CD4-positive, alpha-beta T cell treated with Interferon alpha-2 for 1 hour (primary cell): ENCODE measurements around the gene WDR70.
"Not testable (repeated sequence)": the region's sequence is repeated elsewhere in the genome, so short reads cannot be mapped to it uniquely, and the experiment has no call there.

ENCODE experiments used
- DNase-seq, 2 donors: peaks; one replicate each; pipeline ENCODE4 v3.0.0-alpha.2; 2020 to 2022

The WDR70 gene

DNA sequence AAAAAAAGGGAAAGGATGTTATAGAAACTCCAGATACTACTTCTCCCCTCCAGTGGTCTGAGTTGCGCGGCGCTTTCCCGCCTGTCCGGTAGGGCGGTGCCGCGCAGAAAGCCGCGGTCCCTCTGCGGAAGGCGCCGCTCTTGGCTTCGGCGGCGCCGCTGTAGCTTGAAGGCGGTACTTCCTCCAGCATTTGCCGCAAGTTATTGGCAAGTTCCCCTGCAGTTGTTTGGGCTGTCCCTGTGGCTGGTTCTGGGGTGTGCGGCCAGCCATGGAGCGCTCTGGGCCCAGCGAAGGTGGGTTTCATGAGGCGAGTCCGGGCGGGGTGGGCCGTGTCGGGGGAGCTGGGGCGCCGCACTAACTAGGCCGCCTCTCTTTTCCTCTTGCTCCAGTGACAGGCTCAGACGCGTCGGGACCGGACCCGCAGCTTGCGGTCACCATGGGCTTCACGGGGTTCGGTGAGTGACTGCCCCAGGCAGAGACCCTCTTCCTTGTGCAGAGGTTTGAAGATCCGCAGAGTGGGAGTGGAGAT lies at the start of gene WDR70:
TSS of gene WDR70 (plus strand) at position 219 of the 529 bp plus-strand sequence. CDS start at position 269, 50 bp downstream.
- peak; percentile 83 to 85 for DNase-seq

DNA sequence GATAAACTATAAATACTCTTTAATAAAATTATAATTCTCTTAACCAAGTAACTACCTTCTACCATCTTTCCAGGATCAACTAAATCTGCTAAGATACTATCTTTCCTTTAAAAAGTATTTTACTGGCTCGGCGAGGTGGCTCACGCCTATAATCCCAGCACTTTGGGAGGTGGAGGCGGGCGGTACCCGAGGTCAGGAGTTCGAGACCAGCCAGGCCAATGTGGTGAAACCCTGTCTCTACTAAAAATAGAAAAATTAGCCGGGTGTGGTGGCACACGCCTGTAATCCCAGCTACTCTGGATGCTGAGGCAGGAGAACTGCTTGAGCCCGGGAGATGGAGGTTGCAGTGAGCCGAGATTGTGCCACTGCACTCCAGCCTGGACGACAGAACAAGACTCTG lies 44.4 kb upstream of the WDR70 start:
- DNase-seq = not testable (repeated sequence)

DNA sequence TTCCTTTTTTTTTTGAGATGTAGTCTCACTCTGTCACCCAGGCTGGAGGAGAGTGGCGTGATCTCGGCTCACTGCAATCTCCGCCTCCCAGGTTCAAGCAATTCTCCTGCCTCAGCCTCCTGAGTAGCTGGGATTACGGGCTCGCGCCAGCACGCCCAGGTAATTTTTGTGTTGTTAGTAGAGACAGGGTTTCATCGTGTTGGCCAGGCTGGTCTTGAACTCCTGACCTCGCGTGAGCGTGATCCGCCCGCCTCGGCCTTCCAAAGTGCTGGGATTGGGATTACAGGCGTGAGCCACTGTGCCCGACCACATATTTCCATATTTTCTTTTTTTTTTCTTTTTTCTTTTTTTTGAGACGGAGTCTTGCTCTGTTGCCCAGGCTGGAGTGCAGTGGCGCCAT lies 36.4 kb upstream of the WDR70 start:
- DNase-seq = not testable (repeated sequence)

GRCh38 chr5:37355161-37355560 lies 24.0 kb upstream of the WDR70 start:
- no peak for DNase-seq

- no peak for DNase-seq
These were observed 8.6 kb upstream of the WDR70 start for GRCh38 chr5:37370550-37370863.

- peak; percentile 89 to 91 for DNase-seq
These were observed 8.0 kb upstream of the WDR70 start, which contains the start of gene NUP155 for GRCh38 chr5:37370864-37371726. TSS of gene NUP155 (minus strand) at chr5:37371106. CDS start at chr5:37370977, 129 bp downstream.

- no peak for DNase-seq
These were observed 4.0 kb upstream of the WDR70 start for GRCh38 chr5:37375091-37375490.

GRCh38 chr5:37378066-37378465 lies 1.1 kb upstream of the WDR70 start:
- DNase-seq = not testable (repeated sequence)

DNA sequence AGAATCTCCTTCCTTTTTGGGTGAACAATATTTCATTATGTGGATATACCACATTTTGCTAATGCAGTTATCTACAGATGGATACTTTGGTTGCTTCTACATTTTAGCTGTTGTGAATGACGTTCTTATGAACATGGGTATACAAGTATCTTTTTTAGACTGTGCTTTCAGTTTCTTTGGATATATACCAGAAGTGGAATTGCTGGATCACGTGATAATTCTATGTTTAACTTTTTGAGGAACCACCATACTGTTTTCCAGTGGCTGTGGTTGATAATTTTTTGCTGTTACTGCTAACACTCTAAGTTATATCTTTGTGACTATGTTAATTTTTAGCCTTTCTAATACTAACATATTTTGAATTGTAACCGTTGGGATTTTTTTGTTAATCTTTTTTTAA lies 12.5 kb downstream of the WDR70 start:
- DNase-seq = no peak

DNA sequence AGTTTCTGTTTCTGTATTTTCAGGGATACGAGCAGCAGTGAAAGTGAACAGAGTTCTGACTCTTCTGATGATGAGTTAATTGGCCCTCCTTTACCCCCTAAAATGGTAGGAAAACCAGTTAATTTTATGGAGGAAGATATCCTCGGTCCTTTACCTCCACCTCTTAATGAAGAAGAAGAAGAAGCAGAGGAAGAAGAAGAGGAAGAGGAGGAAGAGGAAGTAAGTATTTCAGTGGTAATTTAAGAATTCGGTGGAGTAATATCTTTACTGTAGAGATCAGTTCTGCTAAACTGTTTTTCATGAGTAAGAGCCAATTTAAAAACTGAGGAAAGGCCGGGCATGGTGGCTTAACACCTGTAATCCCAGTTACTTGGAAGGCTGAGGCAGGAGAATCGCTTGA lies 17.2 kb downstream of the WDR70 start:
- no peak for DNase-seq

DNA sequence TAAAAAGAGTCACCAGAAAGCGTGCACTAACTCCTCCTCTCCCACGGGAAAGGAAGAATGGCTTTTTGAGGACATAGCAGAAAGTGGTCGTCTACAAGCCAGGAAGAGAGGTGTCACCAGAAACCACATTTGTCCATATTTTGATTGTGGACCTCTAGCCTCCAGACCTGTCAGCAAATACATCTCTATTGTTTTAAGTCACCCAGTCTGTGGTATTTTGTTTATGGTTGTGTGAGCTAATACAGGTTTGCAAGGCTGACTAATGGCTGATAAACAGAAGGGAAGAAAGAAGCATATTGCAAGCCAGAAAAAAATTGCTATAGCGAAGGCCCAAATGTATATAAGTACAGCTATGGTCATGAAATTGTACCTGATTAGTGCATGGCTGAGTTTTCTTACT lies 21.4 kb downstream of the WDR70 start:
- no peak for DNase-seq

GRCh38 chr5:37412515-37412914 lies 33.4 kb downstream of the WDR70 start:
- no peak for DNase-seq

GRCh38 chr5:37415456-37415855 lies 36.3 kb downstream of the WDR70 start:
- not testable (repeated sequence) for DNase-seq

DNA sequence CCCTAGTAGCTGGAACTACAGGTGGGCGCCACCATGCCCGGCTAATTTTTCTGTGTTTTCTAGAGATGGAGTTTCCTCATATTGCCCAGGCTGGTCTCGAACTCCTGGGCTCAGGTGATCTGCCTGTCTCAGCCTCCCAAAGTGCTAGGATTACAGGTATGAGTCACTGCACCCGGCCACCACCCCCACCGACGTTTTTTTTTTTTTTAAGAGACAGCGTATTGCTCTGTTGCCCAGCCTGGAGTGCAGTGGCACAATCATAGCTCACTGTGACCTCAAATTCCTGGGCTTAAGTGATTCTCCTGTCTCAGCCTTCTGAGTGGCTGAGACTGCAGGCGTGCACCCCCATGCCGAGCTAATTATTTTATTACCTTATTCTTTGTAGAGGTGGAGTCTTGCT lies 38.2 kb downstream of the WDR70 start:
- DNase-seq = no peak

DNA sequence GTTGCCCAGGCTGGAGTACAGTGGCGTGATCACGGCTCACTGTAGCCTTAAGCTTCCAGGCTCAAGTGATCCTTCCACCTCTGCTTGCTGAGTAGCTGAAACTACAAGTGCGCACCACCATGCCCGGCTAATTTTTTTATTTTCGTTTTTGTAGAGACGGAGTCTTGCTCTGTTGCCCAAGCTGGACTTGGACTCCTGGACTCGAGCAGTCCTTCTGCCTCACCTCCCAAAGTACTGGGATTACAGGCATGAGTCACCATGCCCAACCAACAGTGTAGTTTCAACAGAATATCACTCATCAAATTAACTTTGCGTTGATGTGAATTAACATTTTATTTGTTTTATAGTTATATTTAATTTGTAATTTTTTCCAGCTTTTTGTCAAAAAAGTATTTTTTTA lies 45.3 kb downstream of the WDR70 start:
- no peak for DNase-seq

DNA sequence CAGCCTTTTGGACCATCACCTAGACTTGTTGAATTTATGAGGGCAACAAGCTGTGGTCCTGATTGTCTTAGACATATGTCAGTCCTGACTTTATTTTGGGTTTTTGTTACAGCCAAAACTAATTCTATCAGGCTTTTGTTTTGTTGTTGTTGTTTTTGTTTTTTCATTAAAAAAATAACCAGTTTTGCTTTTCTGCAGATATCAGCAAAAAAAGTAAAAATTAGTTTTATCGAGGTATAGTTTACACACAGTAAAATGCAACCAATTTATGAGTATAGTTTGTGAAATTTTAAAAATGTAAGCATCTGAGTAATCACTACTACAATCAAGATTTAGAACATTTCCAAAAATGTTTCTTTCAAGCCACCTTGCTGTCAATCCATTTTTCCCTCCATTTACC lies 48.9 kb downstream of the WDR70 start:
- DNase-seq = no peak

- no peak for DNase-seq
These were observed 56.1 kb downstream of the WDR70 start for GRCh38 chr5:37435261-37435660.

- DNase-seq = no peak
These were observed 57.2 kb downstream of the WDR70 start for GRCh38 chr5:37436146-37436934.

DNA sequence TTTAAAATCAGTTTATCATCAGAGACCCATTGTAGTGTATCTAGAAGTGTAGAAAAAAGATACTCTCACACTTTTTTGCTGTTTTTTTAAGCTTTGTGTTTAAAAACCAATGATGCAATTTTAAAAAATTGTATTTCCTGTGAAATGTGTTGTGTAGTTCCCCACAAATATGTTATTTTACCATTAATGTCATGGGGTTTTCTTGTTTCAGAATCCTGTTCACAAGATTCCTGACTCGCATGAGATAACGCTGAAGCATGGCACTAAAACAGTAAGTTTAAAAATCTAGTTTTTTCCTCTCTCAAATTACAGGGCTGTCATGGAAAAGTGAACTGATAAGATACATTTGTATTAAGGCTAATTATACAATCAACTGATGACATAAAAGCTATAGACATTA lies 58.6 kb downstream of the WDR70 start:
- no peak for DNase-seq

DNA sequence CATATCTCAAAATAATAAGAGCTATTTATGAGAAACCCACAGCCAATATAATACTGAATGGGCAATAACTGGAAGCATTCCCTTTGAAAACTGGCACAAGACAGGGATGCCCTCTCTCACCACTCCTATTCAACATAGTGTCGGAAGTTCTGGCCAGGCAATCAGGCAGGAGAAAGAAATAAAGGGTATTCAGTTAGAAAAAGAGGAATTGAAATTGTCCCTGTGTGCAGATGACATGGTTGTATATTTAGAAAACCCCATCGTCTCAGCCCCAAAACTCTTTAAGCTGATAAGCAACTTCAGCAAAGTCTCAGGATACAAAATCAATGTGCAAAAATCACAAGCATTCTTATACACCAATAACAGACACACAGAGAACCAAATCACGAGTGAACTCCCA lies 66.7 kb downstream of the WDR70 start:
- not testable (repeated sequence) for DNase-seq

GRCh38 chr5:37448941-37449340 lies 69.8 kb downstream of the WDR70 start:
- DNase-seq = no peak

DNA sequence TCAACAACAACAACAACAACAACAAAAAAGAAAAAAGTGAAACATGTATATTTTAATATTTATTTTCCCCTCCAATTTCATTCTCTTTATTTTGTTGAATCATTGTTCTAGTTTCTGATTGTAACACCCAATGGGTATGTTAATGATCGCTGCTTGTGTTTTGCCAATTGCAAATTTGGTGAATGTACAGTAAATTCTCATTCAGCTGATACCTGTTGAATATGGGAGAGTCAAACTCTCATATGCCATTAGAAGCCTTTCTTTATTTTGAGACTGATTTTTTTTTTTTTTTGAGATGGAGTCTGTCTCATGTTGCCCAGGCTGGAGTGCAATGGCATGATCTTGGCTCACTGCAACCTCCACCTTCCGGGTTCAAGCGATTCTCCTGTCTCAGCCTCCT lies 72.9 kb downstream of the WDR70 start:
- not testable (repeated sequence) for DNase-seq

DNA sequence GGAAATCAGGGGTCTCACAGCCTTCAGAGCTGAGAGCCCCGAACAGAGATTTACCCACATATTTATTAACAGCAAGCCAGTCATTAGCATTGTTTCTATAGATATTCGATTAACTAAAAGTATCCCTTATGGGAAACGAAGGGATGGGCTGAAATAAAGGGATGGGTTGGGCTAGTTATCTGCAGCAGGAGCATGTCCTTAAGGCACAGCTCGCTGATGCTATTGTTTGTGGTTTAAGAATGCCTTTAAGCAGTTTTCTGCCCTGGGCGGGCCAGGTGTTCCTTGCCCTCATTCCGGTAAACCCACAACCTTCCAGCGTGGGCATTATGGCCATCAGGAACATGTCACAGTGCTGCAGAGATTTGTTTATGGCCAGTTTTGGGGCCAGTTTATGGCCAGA lies 74.1 kb downstream of the WDR70 start:
- DNase-seq = not testable (repeated sequence)
